ENCODE data around the gene RBFOX1.

The RBFOX1 gene

DNA sequence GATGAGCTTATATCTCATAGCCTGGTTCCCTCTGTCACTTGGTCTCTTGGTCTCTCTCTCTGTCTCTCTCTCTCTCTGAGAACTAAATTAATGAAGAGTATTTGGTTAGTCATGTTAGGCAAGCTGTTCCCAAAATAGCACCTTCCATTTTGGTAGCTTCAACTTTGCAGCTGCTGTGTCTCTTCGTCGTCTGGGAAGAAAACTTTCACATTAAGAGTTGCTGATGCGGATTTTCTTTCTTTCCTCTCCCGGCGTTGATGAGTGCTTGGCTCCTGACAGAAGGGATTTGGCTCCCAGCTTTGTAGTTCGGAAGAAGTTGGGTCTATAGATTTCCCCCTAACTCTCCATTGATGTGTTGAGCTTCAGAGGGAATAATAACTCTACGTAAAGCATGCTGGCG lies at the start of gene RBFOX1:
Gene RBFOX1 (plus strand): TSS at position 235 of the 400 bp plus-strand sequence.
- no peak for DNase-seq (ENCODE audit: low spot score)

DNA sequence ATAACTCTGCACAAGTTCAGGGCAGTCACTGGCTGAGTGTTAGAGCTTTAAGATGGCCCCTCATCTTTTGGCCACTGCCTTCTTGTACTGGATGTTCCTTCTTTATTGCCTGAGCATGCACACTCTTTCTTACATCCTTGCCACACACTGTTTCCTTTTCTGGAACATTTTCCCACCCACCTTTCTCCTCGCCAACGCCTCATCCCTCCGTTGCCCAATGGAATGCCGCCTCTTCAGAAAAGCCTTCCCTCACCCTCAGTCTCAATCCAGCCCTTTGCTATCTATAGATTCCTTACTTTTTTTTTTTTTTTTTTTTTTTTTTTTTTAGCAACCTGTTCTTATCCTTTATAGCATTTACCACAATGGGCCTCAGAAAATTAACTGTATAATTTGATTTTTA lies 47.9 kb upstream of the RBFOX1 start:
- DNase-seq (ENCODE audit: low spot score): no peak

DNA sequence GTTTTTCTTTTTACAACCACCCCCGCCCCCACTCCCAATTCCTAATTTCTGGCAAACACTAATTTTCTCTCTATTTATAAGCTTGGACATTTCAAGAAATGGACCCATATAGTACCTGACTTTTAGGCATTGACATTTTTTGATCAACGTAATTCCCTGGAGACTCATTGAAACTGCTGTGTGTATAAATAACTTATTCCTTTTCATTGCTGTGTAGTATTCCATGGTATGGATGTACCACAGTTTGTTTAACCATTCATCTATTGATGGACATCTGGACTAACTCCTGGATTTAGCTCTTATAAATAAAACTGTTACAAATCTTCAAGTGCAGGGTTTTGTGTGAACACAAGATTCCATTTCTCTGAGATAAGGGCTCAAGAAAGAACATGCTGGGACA lies 47.1 kb upstream of the RBFOX1 start:
- no peak for DNase-seq (ENCODE audit: low spot score)

DNA sequence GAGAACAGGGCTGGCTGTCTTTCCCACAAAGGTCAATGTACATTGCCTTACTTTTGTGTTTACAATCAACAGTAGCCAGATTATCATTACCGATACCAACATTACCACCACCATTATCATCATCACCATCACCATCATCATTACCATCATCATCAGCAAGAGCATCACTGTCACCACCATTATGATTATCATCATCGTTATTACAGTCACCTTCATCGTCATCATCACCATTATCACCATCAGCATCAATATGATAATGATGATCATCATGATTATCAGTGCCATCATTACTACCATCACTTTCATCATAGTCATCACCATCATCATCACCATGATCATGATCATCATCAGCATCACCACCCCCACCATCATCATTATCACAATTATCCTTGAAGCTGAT lies 43.3 kb upstream of the RBFOX1 start:
- DNase-seq (ENCODE audit: low spot score): no peak

DNA sequence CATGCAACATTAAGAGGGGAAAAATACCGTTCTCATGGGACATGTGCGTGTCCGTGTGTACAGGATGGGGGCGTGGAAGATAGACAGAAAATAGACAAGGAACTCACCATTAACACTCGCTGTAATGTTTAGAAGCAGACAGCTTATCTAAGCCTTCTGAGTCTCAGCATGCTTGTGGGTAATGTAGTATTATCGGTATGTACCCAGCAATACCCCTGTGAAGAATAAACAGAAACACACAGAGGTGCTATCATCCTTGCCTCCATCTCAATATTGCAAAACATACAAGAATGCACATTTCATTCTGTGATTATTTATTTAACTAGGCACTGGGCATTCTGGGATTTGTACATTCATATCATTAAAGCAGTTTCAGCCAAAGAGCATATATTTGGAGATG lies 42.0 kb upstream of the RBFOX1 start:
- DNase-seq (ENCODE audit: low spot score): no peak

DNA sequence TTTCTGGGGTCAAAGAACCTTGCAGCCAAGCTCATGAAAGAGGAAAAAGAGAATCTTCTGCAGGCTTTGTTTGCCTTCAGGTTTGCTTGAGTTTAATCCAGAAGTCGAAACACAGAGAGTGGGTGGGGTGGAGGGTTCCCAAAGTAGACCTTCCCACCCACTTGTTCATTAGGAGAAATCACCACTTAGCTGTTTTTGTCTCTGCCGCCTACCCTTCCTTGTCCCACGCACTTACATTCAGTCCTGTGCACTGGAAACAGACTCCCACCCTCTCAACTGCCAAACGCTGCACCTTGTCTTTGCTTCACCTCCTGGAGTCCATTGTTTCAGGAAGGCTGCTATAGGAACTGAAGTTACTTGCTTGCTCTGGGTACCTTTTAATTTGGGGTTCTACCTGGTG lies 38.6 kb upstream of the RBFOX1 start:
- no peak for DNase-seq (ENCODE audit: low spot score)

DNA sequence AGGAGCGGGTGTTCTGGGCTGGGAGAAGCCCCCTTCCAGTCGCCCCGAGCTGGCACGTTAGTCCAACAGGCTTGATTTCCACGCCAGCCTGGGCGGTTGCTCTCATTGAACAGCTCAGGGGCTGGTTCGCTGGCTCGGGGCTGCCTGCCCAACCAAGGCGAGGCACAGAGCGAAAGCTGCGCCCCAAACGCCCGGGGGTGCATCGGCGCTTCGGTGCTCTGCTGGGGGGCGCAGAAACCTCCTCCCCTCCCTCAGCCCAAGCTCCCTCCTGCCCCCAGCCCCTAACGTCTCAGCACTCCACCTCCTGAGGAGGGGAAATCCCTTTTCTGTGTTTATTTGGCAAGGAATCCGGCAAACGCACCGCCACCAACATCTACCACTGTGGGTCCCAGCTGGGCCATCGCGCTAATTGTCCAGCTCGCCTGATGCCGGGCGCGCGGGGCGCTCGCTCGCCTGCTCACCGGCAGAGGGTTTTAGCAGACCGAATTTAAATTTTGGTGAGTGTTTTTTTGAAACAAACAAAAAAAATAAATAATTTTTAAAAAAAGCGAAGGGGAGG lies 29.5 kb upstream of the RBFOX1 start:
- DNase-seq (ENCODE audit: low spot score): no peak

DNA sequence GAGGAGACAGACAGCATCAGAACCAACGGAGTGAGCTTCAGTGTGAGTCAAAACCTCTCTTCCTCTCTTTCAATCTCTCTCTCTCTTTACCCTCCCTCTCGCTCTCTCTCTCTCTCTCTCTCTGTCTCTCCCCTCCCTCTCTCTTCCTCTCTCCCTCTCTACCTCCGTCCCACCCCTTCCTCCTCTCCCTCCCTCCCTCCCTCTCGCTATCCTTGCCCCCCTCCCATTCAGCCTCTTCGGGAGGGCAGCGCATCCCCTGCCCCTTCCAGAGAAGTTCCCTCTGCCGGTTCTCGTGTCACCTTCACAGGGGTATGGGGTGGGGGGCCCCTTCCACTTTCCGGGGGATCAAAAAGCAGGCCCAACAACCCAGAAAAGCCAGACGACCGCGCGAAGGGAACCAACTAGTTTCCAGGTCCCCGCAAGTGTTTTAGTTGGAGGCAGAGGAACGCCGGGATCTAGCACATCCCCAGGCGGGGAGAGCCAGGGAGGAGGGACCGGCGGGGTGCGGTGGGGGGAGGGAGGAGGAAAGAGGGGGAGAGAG lies 28.9 kb upstream of the RBFOX1 start:
- no peak for DNase-seq (ENCODE audit: low spot score)

DNA sequence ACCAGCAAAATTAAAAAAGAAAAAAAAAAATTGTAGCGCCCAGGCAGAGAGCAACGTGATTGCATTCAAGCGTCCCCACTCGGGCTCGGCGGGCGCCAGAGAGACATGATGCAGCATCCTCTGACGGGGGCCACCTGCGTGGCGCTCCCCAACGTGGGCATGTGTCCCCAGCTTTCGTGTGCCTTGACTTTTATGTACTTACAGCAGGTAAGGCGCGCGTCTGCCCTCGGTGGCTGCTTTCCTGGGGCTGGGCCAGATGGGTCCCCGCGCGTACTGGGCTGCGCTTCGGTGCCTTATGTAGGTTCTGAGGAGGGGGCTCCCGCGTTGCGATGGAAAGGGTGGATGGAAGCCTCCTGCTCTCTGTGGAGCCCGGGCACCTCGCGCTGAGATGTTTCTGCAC lies 28.4 kb upstream of the RBFOX1 start:
- DNase-seq (ENCODE audit: low spot score): no peak

DNA sequence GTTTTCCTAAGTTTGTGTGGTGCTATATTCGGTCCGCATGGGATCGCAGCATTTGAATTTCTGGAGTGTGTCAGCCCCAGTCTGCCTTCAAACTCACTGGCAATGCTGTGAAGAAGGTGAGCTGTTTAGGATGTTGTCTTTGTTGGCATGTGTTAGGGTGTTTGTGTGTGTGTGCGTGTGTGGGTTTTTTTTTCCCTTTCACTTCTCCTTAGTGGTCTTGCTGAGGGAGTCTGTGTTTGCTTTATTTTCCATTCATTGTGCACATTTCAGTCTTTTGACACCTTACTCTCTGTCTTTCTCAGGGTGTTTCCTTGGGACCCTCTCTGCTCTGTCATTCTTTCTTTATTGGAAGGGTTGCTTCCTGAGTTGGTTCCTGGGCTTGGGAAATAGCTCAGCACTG lies 27.7 kb upstream of the RBFOX1 start:
- DNase-seq (ENCODE audit: low spot score): no peak

DNA sequence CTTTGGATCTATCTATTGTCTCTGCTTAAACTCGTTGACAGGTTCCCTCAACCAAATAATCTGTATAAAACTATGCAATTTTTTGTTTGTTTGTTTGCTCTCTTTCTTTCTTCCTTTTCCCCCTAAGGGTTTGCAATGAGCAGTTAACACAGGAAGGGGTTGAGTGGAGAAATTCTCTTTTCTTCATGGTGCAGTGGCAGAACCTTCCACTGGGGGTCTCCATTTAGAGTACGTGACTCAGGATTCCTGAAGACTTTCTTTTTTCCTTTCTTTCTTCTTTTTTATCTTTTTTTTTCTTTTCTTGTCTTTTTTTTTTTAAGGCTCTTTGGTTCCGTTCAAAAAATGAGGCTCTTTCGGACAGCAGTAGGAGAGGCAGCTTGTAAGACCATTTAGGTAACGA lies 19.5 kb upstream of the RBFOX1 start:
- no peak for DNase-seq (ENCODE audit: low spot score)

DNA sequence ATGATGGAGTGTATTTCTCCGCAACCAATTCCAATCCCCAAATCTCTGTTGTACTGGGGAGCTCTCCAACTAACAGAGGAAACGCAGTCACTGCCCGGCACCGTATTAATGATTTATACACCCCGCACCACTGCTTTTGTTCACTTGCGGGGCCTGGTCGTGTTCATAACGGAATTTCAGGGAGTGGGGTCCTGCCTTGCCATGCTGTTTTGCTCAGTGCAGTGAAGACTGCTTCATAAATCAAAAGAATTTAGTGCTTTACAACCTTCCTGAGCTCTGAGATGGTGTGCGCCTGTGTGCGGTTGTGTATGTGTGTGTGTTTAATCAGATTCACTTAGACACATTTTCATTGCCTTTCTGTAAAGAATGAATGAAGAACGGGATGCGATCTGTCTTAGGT lies 18.5 kb upstream of the RBFOX1 start:
- DNase-seq (ENCODE audit: low spot score): no peak

DNA sequence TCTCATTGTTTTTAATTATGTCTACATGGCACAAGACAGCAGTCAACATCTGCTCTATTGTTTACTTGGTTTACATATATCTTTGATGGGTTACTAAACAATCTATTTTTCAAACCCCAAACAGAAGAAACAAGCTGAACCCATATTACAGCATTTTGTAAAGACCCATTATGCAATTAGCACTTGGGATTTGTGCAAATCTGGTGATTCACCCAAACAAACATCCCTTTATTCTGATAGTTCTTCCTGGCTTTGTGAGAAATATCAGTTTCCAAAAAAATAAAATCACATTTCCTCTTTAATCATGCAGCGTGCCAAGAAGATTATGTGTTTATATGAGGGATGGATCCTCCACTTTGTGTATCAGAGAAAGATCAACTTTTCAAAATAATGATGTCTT lies 16.8 kb upstream of the RBFOX1 start:
- DNase-seq (ENCODE audit: low spot score): no peak

DNA sequence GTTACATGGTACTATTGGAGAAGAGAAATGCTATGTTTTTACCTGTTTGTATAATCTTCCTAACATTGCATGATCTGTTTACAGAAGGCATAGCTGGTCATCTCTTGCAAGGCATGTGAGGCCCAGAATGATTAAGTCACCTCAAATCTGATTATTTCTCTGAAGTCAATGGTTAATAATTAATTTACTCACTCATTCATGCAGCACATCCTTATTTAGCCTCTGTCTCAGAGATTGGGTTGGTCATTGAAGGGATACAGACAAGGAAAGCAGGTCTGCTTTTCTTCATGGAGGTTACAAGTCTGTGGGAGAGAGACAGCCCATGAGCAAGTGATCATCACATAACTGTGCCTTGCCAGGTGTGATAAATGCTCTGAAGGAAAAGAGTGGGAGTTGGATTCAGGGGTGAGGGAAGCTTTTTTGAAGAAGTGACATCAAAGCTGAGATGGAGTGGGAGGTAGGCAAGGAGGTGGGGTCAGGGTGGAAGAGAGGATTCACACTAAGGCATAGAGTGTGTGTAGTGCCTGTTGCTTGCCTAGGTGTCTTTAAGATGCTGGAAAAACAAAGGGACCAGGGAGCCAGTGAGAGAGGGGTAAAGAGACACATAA lies 16.3 kb upstream of the RBFOX1 start:
- no peak for DNase-seq (ENCODE audit: low spot score)

DNA sequence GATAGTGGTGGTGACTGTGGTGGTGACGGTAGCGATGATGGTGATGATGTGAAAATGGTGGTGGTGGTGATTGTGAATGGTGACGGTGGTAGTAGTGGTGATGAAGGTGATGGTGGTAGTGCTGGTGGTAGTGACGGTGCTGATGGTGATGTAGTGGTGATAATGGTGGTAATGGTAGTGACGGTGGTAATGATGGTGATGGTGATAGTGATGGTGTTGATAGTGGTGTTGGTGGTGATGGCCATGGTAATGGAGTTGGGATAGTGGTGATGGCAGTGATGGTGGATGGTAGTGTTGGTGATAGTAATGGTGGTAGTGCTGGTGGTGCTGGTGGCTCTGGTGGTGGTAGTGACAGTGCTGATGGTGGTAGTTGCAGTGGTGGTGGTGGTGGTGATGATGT lies 14.7 kb upstream of the RBFOX1 start:
- DNase-seq (ENCODE audit: low spot score): no peak

DNA sequence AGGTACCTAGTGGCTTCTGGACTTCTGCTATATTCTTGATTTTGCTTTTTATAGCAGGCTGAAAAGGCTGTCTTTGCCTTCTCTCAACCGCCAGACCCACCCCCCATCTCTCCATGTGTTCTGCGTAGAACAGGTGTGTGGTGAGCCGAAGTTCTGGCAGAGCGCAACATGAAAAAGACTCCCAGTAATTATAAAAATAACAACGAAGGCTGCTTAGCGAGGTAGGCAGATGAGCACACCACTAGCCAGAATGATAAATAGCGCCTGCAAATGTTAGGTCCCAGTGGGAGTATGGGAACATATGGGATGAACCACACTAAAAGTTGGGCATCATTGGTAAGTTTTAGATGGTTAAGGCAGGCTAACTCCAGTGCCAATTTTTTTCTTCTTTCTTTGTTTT lies 14.0 kb upstream of the RBFOX1 start:
- DNase-seq (ENCODE audit: low spot score): no peak

DNA sequence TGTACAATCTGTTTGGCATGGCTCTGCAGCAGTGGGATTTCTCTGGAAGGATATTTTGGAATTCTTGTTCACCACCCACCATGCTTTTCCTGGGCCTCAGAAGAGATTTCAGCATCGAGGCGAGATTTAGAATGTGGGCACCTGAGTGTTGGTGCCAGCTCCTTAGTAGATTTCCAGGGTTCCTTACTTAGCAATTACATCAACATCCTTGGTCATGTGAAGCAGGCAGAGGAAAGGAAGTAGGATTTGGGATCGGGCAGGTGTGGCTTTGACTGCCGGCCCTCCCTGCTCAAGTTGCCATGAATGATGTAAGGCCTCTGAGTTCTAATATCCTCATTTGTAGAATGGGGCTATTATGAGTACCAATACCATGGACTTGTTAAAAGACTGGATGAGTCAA lies 13.1 kb upstream of the RBFOX1 start:
- no peak for DNase-seq (ENCODE audit: low spot score)

DNA sequence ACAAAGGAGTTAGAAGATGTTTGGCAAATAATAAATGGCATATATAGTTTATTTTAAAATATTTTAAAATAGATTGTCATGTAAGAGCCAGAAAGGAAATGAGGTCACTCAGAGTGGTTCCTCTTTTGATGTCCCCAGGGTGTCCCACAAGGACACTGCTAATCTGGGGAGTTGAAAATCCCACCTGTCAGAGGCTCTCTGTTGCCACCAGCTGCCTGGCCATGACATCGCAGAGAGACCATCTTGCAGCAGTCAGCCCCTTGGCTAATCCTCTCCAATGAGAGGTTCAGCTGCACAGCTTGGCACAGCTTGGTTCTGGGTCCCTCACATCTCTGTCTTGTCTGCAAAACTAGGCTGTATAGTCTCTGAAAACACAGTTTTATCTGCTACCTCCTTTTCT lies 11.0 kb upstream of the RBFOX1 start:
- no peak for DNase-seq (ENCODE audit: low spot score)

DNA sequence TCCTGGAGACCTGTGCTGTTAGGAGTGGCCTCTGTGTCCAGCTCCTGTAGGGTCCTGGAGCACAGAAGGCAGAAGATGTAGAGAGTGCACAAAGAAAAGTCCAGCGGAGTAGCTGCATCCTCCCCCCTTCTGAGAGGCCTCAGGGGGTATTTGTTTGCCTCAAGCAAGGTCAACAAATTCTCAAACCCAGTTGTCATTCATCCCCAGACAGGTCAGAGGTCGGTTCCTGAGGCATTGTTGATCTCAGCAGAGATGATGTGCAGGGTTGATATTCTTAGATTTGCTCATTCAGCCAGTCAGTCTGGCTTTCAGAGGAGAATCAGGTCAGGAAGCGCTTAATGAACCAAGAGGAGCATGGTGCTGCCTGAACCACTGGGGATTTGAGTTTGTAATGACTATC lies 8.3 kb upstream of the RBFOX1 start:
- DNase-seq (ENCODE audit: low spot score): no peak

DNA sequence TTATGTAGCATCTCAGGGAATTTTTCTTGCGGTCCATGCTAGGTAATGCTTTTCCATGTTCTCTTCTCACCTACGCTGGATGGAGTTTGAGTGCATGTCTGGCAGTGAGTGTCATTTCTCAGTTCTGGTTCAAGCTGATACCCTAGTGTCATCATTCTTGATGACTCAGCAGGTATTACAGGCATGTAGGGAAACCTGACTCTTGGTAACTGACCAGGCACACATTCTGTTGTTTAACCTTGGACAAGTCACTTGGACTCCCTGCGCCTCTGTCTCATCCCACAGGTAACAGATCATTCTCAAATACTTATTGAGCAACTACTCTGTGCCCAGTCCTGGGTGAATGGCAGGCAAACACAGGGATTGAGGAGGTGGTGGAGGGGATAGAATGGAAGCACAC lies 6.8 kb upstream of the RBFOX1 start:
- DNase-seq (ENCODE audit: low spot score): no peak

DNA sequence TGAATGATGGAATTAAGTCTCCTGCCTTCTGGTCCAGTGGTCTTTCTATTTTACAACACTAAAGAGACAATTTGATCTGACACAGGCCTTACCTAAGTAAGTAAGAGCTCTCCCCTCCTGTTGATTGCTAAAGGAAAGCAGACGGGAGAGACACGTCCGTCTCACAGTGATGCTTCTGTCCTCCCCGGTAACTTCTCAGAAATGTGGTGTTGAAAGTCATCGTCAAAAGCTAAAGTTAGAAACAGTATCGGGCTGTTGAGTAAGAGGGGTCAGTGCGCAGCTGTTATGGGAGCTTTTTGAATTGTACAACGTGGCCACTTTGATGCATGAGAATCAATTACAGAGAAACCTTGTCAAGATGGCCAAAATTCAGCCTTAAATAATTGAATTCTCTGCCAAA lies 1.9 kb upstream of the RBFOX1 start:
- no peak for DNase-seq (ENCODE audit: low spot score)

DNA sequence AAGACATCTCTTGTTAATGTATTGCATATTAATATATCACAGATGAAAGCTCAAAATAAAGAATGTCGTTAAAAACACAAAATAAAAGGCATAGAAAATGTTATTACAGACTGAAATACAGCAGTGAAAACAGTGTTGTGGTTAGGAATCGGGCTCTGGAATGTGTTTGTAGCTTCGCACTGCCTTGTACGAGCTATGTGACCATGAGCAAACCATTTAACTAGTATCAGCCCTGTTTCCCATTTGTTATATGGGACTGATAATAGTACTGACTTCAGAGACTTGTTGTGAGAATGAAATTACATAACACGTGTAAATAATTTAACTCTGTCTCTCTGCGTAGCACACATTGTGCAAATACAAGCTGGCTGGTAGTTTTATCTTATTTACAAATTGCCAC lies 648 bp upstream of the RBFOX1 start:
- DNase-seq (ENCODE audit: low spot score): no peak

DNA sequence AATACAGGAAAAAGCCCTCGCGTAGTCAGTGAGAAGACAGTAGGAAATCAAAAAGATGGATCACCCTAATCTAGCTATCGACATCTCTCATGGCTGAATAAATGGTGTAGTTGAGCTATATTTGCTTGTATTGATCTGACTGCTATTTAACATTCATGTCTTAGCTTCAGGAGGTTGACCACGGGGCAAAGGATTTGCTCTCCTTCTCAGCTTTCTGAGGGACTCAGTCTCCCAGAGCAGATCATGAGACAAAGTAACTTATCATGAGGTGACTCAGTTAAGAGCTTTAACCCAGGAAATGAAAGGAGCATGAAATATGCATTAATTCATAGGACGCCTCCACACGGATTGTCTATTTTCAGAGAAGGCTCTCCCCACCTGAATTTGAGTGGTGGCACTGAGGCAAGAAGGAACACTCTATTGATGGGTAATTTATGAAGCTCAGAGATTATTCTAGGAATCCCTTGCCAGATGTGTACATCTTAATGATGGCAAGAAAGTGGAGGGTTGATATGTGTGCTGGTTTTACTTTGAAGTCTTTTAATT lies 608 bp downstream of the RBFOX1 start:
- DNase-seq (ENCODE audit: low spot score): no peak

Data from GM03348 (cell line).